GM18502 (cell line): ENCODE results near the gene MED15.
"Not testable (repeated sequence)": the region's sequence is repeated elsewhere in the genome, so short reads cannot be mapped to it uniquely, and the experiment has no call there.

ENCODE experiments used
- ATAC-seq: cut with Tn5 transposase; IDR thresholded peaks from one replicate; pipeline ENCODE4 v1.9.1; 2021; ENCODE audit warnings: mild to moderate bottlenecking; ENCODE audit not compliant: unreplicated experiment, poor library complexity

MED15 gene

DNA sequence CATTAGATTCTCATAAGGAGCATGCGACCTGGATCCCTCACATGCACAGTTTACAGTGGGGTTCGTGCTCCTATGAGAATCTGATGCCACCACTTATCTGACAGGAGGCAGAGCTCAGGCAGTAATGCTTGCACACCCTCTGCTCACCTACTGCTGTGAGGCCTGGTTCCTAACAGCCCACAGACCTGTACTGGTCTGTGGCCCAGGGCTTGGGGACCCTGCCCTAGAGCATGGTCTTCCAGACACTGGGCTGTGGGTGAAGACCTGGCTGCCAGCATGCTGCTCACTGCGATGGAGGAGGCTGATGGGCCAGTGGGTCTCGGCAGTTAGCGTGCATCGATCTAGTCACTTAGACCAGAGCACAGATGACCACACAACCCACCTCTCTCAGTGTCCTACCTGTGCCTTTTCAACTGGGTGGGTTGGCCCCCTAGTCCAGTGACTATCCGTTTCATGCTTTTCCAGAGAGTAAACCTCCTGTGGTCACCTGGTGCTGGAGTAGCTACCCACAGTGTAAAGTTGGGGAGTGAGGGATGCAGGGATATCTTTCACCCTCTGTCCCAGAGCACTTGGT, 21.1 kb downstream of the MED15 start:
- no peak for ATAC-seq

DNA sequence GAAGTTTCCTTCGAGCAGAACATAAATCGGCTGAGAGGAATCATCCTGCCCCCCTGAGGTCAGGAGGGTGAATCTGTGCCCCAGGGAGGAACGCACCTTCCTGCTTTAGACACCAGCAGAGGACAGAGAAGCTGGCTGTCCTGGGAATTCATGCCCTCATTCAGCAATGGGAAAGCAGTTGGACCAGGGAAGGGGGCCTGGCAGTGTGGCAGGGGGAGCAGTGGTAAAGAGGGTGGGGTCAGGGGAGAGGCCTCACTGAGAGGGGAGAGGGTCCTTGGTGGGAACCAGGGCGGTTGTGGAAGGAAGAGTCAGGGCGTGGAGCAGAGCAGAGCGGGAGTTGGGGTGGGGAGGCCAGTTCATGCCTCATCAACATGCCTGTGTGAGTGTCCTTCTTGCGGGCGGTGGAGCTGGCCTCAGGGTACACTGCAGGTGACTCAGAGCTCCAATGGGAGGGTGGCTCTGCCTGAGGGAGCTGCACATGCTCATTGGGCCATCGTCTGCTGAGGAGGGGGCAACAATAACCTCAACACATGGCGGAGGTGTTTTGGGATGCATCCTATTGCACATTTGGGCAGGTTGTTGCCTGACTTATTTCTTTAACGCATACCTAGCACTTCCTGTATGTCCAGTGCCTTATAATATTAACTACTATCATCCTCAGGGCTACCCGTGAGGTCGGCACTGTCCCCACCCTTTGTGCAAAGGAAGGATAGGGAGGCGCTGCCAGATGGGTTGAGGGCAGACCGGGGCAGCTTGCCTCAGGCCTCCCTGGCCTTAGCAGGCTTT, 23.2 kb downstream of the MED15 start:
- ATAC-seq, result no peak

DNA sequence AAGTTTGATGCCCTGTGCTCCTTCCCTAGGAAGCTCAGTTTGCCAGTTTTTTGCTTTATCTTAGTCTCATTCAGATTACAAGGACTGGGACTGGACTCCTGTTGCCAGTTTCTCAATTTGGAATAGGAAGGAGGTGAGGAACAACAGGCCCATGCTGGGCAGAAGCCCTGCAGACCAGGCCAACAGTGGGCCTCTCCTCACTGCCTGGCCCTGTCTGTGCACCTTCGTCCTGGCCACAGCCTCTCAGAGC, 23.7 kb downstream of the MED15 start:
- ATAC-seq, result no peak

DNA sequence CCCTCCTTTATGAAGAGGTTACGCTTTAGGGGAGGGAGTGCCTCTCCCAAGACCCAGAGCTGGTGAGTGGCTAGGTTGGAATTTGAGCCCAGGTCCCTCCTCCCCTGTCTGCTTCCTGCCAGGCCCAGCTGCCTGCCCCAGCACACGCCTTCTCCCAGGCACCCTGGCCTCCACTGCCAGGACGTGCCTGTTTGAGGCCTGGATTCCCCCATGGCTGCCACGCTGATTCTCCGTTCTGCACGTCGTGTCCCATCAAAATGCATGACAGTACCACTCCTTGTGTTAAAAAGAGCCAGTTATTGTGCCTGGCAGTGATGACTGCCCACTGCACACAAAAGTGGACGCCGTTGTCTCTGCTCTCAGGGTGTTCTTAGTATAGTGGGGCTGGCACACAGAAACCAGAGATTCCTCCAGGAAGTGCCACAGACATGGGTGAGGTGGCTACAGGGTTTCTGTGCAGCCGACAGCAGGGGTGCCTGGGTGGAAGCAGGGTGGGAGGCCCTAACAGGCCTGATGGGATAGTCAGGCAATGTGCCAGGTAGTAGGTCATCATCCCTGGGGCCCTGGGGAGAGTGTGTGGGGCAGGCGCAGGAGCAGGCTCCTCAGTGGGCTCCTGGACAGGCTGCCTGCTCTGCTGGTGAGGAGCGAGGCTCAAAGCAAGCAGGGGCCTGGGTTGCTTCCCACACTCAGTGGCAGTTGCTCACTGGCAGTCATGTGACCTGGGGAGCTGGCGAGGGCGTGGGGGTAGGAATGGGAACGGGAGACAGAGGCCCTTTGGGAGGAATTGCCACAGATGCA, 24.2 kb downstream of the MED15 start:
- ATAC-seq, result no peak

DNA sequence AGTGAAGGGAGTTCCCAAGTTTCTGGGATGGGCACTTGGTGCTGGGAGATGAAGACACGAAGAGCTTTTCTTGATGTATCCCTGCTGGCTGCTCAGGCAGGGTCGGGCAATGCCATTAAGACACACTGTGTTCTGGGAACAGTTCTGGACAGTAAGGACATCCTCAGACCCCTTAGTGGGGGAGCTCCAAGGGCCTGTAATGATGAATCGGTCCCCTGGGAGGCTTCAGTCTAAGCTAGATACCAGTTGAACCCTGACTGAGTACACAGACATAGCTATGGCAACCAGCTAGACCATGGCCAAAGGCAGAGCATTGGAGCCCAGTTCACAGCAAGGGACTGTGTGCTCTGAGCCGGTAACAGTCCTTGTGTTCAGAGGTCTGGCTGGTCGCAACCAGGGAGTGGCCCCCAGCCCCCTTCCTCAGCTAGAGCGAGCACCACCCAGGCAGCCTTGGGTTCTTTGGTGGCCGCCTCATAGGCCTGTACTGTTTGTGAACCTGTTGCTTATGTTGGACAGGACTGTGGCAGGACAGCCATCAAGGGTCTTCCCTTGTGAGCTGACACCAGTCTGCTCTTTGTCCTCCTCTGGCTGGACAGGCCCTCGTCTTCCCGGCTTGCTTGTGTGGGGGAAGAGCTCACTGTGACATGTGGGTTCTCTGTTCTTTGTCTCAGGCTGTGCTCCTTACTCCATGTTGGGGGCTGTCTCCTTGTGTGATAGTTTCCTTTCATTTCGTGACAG, 25.0 kb downstream of the MED15 start:
- no peak for ATAC-seq

DNA sequence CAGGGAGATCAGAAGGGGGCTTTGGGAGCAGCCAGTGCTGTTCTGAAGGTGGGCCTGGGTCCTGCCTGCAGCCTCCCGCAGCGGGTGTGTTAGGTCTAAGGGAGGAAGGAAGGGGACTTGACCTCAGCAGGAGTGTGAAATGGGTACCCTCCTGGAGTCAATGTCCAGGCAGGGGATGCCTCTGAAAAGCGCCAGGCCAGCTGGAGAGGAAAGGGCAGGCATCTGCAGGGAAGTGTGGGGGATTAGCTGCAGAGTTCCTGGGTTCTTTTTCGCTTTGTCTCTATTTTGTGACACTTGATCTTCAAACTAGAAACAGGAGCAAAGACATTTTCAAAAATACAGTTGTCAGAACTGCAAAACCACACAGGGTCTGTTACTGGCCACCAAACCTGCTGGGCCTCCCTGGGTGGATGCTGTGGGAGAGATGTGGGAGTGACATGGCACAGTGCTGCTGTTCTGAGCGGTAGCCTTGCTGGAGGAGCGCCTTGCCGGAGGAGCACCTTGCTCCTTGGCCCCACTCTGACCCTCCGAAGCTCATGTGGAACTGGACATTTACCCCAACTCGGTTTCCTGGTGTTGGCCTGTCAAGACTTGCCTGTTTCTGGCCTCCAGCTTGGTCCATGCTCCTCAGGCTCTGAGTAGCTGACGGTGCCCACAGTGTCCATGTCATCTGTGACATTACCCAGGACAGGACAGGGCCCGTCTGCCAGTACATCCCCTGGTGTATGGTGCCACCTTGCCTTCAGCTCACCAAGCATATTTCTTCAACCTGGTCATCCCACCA, 25.9 kb downstream of the MED15 start:
- no peak for ATAC-seq

DNA sequence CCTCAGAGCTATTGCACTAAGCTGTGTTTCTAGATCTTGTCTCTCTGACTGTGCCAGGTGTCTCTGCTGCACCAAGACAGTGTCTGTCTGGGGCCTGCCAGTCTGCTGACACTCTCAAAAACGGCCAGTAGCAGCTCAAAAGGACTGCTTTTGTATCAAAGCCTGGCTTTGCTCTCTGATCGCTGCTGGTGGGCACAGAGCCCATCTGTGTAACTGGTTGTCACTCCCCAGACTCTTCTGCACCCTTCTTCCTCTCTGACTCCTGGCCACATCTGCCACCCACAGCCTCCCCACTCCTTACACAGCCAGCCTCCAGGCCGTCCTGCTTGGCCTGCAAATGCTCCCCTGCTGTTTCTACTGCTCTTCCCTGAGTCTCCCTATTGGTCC, 26.5 kb downstream of the MED15 start:
- no peak for ATAC-seq

DNA sequence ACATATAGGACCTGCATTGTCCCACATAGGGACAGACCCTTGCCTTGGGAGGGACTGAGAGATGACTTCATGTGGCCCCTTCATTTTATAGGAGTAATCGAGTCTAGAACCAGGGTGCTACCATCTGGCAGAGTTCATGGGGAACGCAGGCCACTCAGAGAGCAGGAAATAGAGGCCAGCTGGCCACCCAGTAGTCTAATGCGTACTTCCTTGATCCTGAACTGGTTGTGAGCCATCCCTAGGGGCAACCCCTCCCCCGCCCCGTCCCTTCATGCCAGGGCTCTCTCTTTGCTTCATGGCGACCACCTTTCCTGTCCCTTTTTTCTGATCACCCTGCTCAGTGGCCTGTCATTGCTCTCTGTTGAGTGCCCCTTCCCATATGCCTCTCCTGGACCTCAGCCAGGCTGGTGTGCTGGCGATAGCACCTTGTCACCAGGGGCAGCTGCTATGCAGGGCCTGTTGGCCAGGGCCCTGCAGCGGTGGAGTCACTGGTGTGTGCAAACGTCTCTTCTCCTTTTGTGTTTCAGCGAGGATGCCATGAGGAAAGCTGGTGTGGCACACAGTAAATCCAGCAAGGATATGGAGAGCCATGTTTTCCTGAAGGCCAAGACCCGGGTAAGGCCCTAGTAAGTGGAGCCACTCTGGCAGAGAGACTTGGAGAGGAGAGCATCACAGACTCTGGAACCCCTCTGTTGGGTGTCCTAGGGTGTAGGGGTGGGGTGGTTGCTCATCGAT, 29.3 kb downstream of the MED15 start:
- no peak for ATAC-seq

DNA sequence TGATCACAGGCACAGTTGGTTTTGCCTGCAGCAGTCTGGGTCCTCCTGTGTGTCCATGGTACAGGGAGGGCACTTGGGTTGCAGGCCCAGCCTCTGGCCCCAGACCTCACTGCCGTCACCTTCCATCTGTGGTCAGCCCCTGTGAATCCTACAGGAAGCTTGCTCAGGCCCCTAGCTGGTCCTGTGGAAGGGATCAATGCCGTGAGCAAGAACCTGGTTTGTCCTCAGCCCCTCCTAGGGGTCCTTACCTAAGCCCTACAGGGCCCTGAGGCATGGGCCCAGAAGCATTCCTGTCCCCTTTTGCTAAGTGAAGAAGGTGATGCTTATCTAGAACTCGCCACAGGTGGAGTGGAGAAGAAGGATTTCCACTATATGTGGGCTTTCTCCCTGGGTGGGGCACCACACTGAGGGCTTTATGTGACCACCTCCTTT, 29.9 kb downstream of the MED15 start:
- ATAC-seq, result no peak

DNA sequence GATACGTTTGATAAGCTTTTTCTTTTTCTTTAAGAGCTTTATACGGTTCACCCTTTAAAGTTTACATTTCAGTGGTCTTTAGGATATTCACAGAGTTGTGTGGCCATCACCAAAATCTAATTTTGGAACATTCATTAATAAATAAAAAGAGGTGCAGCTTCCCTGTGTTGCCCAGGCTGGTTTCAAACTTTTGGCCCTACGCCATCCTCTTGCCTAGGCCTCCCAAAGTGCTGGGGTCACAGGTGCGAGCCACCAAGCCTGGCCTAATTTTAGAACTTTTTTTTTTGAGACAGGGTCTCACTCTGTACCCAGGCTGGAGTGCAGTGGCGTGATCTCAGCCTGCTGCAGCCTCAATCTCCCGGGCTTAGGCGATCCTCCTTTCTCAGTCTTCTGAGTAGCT, 30.6 kb downstream of the MED15 start:
- ATAC-seq, result no peak

DNA sequence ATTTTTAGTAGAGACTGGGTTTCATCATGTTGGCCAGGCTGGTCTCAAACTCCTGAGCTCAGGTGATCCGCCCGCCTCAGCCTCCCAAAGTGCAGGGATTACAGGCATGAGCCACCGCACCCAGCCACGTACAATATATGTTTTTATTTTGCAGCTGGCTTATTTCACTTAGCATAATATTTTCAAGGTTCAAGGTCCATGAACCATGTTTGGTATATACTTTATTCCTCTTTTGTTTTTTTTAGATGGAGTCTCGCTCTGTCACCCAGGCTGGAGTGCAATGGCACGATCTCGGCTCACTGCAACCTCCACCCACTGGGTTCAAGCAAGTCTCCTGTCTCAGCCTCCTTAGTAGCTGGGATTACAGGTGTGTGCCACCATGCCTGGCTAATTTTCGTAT, 31.5 kb downstream of the MED15 start:
- not testable (repeated sequence) for ATAC-seq

DNA sequence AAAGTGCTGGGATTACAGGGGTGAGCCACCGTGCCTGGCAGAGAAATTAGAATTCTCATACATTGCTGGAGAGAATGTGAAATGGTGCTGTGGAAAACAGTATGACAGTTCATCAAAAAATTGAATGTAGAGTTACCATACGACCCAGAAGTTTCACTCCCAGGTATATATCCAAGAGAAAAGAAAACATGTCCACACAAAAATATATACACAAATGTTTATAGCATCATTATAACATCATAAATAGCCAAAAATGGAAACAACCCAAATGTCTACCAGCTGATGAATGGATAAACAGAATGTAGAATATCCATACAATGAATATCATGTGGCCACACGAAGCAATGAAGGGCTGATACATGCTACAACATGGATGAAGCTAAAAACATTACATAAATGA, 34.6 kb downstream of the MED15 start:
- no peak for ATAC-seq

DNA sequence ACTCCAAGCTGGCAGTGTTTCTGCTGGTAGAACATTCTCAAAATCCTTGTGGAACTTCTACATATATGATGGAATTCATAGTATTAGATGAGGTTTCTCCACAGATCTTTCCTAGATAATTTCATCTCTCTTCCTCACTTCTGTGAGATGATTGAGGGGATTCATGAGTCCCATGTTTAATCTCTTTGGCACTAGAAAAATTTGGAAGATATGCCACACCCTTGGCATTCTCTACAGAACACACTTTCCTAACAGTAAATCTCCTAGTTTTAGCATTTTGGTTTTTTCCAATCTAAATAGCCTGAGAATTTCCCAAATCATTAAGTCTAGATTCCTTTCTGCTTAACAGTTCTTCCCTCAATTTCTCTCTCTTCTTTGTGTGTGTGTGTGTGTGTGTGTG, 35.3 kb downstream of the MED15 start:
- no peak for ATAC-seq

DNA sequence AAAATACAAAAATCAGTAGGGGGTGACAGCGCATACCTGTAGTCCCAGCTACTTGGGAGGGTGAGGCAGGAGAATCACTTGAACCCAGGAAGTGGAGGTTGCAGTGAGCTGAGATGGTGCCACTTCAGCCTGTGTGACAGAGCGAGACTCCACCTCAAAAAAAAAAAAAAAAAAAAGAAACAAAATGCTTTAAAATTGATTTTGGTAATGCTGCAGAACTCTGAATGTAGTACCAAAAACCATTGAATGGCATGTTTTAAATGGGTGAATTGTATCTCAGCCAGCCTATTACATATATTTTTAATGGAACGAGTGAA, 37.9 kb downstream of the MED15 start:
- not testable (repeated sequence) for ATAC-seq

DNA sequence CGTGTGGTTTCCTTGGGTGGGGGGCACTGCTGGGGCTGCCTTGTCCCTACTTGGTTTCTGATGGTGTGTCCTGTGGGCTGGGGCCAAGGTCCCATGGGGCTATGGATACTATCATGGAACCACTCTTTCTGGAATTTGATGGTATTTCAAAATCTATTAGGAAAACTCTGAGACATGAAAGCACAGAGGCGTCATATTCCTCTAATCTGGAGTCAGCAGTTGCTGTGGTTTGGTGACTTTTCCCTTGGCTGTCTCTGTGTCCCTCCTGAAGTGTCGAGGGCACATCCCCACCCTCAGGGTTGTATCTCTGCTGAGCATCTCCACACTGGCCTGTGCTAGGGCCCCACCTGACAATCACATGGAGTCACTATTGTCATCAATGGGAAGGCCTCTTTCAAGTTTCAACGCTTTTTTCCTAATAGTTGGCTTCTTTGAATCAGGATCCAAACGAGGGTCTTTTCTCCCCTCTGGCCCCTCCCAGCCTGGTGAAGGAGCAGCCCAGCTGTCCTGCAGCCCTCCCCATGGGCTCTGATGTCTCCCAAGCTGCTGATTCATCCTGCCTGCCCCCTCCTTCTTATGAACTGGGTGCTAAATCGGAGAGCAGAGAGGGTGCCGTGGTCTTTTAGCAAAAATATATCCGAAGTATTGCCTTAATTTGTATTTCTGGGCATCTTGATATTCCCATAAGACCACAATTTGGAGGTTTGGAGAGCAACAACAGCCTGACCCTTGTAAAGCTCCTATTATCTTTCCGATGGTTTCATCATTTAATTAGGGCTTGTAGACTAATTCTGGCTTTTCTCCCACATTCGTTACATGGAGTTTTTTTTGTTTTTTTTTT, 38.5 kb downstream of the MED15 start:
- no peak for ATAC-seq

DNA sequence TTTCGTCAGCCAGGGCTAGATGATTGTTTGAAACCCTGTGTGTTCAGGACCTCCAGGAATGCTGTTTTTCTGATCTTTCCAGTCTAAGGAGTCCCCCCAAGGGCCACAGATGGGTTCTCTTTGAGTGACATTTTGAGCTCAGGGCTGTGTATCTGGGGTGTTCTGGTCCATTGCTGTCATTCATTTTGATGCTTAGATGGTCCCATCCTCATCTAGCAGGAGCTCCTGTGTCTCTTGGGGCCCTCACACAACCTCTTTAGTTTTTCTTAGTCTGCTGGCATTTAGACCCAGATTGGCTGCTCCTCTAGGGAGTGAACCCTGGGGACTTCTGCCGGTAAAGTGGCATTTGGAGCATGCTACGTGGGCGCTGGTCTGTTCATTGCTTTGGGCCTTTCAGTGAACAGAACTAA, 39.1 kb downstream of the MED15 start:
- ATAC-seq, result no peak

DNA sequence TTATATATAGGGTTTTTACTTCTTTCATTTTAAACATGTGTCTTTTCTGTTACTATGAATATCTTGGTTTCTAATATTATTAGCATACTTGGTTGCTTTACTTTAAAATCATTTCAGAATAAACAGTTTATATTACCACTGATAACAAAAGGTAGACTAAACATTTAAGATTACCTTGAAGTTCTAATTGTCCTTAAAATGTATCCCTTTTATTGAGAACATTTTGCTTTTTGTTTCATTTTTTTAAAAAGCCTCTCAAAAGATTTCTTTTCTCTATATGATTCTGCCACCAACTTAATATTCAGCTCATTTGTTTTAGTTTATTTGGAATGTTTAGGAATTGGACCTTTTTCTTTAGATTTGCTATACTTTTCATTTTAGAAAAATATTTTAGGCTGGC, 39.6 kb downstream of the MED15 start:
- ATAC-seq, result no peak

DNA sequence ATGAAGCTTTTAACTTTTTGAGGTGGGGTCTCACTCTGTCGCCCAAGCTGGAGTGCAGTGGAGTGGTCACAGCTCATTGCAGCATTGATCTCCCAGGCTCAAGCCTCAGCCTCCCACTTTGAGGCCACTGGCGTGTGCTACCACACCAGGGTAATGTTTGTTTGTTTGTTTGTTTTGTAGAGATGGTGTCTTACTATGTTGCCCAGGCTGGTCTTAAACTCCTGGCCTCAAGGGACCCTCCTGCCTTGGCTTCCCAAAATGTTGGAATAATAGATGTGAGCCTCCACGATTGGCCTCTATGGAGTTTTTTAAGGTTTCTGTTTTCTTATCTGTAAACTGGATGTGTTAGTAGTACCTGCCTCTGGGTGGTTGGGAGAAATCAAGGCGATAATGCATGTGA, 41.4 kb downstream of the MED15 start:
- ATAC-seq, result no peak
